GM12892 (cell line): ENCODE measurements around the gene XPA.

Experiments
- POLR2A ChIP-seq: IDR thresholded peaks from 2 replicates; pipeline ENCODE4 v1.6.1; 2011; ENCODE audit warnings: low read depth, low read length, control low read depth
- POLR2AphosphoS5 ChIP-seq: IDR thresholded peaks from 2 replicates; pipeline ENCODE4 v1.6.1; 2011; ENCODE audit warnings: low read depth, low read length, control low read depth
- TAF1 ChIP-seq: IDR thresholded peaks from 2 replicates; pipeline ENCODE4 v1.6.1; 2011; ENCODE audit warnings: low read depth, mild to moderate bottlenecking, control low read depth, low read length, borderline replicate concordance

DNA sequence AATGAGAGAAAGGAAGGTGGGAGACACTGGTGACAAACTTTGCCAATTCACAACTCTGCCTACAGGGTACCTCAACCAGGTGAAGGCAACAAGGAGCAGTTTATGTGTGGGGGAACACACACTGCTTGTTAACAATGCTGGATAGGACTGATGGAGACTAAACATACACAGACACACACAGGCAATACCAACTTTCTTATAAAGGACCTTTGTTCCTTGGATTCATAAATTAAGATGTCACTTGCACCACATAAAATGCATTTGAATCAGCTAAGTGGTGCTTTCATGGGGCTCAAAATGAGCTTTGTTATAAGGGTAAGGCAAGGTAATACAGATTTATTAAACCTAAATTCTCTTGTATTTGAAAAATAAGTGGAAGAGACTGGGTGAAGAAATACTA is 68.0 kb downstream of the XPA start:
- TF ChIP-seq POLR2A, result no peak
- no peak for TF ChIP-seq POLR2AphosphoS5
- no peak for TF ChIP-seq TAF1
